Measurements from ENCODE around the gene ACY1.

The ACY1 gene

DNA sequence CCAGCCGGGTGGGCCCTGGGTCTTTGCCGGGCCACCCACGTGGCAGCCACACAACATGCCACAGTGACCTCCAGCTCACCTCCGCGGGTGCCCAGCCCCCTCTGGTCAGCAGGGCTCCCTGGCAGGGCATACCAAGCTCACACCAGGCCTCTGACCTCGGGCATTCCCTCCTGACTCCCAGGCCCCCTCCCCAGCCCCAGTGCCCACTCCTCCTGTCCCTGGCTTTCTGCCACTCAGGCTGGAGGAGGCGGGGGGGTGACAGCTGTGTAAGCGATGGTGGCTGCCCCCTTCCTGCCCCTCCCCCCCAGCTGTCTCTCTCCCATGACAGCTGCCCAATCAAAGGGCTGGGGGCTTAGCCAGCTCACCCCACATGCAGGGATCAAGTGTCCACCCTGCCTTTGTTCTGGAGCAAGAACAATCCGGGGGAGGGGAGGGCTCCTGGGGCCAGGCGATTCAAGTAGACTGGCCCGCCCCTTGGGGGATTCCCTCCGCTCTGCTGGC lies 19.3 kb upstream of the ACY1 start:
- peak; percentile 85 for DNase-seq

DNA sequence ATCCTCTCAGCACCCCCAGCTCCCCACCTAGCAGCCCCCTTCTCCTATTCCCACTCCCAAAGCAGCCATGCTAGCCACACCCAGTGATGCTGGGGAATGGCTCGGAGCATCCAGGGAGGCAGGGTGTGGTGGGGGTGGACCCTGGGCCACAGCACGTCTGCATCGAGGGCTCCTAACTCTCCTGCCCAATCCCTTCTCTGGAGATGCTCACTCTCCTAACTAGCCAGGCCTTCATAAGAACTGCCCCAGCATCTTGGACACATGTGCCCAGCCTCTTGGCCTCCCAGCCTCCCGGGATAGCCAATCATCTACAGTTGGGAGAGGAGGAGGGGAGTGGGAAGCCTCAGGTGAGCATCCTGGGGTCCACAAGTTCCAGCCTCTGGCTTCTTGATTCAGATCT lies 18.8 kb upstream of the ACY1 start:
- DNase-seq: no peak

DNA sequence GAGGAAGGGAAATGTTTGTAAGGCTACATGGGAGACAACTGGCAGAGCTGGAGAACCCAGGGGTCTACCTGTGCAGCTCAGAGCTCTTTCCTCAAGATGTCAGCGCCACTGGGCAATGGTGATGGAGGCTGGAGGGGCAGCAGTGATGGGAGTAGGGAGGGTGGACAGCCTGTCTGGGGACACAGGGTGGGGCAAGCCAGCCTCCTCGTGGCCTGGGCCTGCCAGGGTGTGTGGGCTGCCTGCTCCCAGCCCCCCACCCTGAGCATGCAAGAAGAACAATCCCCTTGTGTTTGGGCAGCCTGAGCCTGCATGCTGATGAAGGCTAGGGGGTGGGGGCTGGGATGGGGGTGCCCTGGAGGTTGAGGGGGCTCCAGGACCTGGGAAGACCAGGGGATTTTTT lies 17.3 kb upstream of the ACY1 start:
- DNase-seq: no peak

DNA sequence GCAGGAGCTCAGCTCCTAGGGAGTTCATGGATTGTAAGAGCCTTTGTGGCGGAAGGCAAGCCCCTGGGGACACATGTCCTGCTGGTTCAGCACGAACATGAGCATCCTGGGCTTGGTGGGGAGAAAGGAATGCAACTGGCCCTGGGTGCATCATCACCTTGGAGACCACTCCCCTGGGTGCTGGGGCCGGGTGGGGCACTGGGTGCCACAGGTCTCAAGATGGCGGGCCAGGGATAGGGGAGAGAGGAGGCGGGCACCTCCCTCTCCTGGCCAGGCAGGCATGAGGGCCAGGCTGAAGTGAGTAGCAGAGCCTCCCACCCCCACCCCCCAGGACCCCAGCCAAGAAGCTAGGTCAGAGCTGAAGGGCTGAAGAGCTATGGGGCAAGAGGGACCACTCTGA lies 16.8 kb upstream of the ACY1 start:
- DNase-seq: no peak

DNA sequence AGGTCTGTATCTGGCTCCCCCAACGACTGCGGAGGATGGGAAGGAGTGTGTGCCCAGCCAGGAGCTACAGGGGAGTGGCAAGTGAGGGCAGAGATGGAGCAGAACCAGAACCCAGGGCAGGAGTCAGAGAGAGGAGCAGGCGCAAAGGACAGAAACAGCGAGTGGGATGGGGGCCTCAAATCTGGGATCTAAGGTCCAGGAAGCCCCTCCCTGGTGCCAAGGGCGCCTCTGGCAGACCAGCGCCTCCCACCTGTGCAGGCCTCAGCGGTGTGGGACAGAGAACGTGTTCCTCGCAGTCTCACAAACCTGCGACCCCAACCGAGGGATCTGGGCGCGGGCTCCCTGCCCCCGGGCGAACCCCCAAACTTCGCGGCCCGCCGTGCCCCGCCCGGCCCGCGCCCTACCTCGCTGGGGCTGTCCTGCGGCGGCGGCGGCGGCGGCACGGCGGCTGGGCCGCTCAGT lies 16.4 kb upstream of the ACY1 start:
- no peak for DNase-seq

DNA sequence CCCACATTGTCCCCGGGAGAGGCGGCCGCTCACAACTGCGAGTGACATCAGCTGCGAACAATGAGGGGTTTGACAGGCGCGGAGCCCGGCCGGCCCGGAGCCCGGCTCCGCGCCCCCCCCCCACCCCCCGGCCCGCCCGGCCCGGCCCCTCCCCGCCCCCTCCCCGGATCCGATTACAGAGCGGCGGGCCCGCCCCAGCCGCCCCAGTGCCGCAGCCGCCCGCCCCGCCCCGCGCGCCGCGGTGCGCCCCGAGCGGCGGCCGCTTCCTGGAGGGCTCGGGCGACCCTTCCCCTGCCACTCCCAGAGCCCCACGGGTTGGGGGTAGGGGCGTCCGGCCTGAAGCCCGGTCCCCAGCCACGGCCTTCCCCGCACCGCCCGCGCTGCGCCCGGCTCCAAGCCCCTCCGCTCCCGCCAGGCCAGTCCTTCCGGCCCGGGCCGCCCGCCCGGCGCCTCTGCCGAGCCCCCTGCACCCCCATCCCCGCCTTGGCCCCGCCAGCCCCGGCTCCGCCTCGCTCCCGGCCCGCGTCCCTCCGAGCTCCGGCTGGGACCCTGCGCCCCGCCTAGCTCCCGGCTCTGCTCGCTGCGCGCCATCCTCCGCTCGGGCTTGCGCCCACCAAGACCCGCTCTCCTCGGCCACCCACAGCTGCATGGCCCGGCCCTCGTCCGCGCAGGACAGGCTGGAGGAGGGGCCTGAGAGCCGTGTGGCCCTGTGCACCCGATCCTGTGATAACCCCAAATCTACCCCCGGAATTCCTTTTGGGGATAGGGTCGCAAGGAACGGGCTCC lies 15.8 kb upstream of the ACY1 start, which contains the start of gene PCBP4:
TSS of gene PCBP4 (minus strand) at position 71 of the 786 bp plus-strand sequence. CDS start 6,214 bp downstream, outside the sequence.
- peak; percentile 84 for DNase-seq

DNA sequence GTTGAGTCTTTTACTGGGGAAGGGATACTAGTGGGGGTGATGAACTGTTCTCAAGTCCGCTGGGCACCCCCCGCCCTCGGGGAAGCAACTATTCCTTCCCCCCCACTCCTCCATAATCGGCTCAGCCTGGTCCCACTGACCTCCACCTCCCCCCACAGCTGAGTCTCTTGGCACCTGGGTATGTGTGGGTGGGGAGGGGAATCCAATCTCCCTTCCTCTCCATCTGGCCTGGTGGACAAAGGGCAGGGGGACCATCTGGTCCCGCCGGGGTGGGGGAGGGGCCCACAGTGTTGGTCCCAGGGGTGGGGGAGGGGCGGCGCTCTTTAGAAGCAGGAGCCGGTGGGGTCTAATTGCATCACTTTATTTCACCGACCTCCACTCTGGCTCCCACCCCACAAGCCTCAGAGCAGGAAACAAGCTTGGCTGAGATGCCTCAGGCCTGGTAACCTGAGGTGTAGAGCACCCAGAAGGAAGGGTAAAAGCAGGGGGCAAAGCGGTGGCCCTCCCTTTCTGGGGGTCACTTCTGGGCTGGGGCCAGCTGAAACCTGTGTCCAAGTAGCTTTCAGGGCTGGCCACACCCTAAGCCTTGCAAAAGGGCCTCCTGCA lies 15.1 kb upstream of the ACY1 start:
- peak; percentile 70 for DNase-seq

DNA sequence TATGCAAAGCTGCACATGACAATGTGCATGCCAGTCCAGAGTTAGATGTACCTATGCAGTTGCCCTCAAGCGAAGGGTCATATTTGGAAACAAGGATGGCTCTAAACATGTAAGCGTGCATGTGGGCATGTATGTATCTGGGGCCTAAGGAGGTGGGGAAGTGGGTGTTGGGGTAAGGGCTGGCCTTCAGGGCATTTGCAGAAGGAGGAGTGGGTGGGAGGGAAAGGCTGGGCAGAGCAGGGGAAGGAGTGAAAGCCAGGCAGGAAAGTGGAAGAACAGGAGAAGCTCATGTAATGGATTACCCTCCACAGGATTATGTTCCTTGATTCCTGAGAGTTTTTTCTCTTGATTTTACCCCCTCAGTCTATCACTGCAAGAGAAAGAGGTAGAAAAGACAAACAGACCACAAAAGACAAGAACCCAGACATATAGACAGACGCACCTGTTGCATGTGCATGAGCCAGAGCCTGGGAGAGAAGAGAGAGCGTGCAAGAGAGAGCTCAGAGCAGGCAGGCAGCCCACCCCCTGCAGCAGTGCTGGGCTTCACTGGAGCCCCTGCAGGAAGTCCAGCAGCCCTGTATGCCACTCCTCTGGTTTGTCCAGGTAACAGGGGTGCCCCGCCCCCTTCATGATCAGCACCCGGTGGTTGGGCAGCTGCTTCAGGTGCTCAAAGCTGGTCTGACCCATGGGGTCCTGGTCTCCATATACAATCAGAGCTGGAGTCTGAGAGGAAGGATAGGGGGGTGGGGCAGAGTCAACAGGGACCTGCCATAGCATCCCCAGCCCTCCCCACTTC lies 14.3 kb upstream of the ACY1 start:
- DNase-seq: no peak

DNA sequence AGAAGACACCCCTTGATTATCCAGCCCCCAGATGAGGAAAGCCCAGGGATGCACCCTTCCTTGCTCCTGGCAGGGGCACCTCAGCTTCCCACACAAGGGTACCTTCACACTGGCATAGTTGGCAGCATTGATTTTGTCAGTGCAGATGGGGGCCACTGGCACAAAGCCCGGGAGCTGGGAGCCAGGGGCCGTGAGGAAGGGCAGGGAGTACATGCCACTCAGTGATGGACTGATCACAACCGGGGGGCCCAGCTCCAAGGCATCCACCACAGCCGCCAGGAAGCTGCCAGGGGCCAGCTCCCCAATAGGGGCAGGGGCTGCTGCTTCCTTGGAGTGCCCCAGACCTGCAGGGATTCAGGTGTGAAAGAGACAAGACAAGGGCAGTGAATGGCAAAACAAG lies 13.5 kb upstream of the ACY1 start:
- no peak for DNase-seq

DNA sequence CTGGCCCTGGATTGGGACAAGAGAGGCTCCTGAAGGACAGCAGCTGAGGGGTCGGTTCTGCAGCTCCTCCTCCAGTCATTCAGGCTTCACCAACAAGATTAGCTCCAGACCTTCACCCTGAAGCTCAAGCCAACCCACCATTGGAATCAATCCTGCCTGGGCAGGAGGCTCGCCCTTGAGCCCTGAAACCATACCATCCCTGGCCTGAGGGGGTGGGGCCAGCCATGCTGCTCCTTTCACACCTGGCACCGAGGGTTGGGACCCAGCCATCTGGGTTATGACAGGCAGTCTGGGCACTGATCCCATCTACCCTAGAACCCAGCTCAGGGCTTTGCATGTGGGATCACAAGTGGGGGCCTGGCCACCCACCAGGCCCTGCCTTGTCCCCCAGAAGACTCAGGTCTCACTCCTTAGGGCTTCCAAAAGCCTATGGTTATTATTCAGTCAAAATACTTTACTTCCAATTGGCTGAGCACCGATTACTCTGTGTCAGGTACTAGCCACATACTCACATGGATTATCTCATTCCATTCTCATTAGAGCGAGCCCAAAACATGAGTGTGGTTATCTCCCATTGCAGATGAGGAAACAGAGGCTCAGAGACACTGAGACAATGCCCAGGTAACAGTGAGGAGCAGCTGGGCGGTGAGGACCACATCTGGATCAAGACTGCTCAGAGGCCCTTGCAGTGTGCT lies 12.6 kb upstream of the ACY1 start:
- DNase-seq: no peak

DNA sequence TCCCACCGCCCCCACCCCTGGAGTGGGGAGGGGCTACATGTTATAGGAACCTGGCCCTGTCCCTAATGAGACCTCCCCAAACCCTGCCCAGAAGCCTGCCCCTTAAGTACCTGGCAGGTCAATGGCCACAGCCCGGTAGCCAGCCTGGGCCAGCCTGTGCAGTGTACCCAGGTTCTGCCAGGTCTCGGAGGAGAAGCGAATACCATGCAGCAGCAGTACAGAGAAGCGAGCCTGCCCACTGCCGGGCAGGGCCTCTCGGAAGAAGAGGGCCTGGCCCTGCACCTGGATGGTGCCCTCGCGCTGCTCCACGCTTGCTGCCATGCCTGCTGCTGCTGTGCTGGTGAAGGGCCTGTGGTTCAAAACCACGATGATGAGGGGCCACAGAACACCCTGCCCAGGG lies 12.0 kb upstream of the ACY1 start:
- no peak for DNase-seq

DNA sequence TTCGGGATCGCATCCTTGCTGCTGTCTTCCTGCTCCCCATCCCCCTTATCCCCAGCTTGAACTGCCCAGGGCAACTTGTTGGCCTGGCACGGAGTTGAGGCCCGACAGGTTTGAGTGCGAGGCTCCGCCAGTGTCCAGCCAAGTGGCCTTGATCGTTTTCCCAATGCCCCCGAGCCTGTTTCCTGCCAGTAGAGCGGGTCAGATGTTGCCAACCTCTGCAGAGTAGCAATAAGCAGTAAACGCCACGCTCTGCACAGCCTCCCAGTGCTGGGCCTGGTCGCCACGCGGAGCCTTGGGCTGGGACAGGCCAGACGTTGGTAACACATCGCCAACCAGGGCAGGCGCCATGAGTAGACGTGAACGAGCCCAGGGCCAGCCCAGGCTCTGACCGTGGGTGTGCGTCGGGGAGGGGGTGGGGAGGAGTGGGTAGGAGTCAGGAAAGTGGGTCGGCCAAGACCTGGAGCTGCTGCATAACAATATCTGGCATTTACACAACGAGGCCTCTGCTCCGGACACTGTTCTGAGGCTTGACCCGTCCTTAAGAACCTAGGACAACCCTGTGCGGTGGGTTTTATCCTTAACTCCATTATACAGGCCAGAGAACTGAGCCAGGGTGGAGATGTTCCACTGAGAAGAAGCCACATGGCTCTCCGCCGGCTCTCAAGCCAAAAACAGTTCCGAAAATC lies 8.9 kb upstream of the ACY1 start:
- peak; percentile 57 for DNase-seq

DNA sequence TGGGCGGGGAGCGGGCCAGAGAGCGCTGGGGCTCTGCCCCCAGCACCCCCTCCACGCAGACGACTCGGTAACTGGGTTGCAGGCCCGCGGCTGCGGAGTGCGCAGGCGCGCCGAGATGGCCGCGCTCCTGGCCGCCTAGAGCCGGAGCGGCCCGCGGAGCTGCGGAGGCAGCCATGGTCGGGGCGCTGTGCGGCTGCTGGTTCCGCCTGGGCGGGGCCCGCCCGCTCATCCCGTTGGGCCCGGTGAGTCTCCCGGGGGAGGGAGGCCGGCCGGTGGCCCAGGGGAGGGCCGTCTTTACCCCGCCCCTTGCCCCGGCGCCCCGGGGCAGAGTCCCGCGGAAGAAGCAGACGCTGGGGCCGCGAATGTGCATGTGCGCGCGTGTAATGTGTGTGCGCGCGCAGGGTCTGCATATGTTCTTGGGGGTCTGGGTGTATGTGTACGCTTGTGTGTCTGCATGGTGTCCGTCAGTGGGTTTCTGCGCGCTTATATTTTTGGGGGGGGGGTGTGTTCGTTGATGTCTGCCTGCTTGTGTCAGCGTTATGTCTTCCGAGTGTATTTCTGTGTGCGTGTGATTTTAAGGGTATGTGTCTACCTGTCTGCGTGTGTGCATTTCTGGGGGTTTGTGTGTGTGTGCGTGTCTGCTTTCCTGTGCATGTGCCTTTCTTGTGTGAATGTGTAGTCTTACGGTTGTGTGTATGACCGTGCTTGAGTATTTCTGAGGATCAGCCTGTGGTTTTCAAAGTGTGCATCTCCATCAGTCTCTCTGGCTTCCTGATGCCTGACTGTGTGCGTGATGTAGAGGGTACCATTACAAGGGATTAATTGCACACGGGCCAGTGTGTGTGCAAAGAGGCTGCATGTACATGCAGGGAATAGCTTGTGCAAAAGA lies 8.1 kb upstream of the ACY1 start, which contains the start of gene ABHD14A:
TSS of gene ABHD14A (plus strand) at position 102 of the 889 bp plus-strand sequence. CDS start at position 174, 72 bp downstream.
- DNase-seq: peak; percentile 86

DNA sequence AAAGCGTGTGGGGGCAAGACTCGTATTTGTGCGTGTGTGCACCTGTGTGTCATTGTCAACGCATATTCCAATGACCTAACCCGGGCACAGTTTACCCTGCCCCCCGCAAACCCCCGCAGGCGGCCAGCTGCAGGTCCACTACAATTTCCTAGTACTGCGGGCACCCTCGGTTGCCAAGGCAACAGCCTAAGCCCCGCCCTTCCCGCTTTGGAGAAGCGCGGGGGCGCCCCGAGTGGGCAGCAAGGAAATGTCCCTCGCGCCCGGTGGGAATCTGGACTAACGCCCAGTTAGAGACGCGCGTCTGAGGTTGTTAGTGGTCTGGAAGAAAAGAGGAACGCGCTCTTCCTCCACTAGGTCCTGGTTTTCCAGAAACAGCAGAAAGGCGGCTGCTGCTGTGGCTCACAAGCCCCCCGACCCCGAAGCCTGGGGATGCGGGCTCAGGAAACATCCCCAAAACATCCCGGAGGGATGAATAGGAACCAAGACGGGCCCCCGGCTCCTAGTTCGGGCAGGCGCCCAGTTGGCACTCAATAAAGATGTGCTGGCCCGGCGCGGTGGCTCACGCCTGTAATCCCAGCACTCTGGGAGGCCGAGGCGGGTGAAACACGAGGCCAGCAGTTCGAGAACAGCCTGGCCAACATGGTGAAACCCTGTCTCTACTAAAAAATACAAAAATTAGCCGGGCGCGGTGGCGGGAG lies 7.3 kb upstream of the ACY1 start:
- peak; percentile 84 for DNase-seq

DNA sequence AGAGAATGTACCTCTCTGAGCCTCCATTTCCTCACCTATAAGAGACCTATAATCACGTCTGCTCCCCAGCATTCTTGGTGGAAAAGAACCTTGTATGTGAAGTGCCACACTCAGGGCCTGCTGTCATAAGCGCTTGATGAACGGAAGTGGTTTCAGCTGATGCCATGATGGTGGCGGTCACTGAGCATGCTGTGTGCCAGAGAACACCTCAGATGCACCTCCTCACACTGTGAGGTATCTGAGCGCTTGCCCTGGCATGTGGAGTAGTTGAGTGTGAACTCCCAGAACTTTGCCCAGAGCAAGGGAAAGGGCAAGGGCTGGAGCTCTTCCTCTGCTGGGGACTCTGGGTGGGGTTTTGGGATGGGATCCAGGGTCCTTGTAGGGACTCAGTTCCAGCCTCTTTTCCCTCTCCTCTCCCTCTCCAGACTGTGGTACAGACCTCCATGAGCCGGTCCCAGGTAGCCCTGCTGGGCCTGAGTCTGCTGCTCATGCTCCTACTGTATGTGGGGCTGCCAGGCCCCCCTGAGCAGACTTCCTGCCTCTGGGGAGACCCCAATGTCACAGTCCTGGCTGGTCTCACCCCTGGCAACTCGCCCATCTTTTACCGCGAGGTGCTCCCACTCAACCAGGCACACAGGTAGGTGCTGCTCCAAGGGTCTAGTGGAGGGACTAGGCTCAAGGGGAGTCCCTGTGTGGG lies 5.7 kb upstream of the ACY1 start:
- no peak for DNase-seq

DNA sequence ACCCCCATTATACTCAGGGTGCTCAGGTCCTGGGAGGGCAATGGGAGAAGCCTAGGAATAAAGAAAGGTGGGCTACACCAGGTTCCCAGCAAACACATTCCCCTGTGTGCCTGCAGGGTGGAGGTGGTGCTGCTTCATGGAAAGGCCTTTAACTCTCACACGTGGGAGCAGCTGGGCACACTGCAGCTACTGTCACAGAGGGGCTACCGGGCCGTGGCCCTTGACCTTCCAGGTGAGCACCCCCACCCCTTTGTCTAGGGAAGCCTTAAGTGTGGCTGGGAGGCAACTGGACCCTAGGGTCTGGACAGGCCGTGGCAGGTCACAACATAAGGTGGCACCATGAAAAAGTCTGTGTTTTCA lies 5.2 kb upstream of the ACY1 start:
- no peak for DNase-seq

DNA sequence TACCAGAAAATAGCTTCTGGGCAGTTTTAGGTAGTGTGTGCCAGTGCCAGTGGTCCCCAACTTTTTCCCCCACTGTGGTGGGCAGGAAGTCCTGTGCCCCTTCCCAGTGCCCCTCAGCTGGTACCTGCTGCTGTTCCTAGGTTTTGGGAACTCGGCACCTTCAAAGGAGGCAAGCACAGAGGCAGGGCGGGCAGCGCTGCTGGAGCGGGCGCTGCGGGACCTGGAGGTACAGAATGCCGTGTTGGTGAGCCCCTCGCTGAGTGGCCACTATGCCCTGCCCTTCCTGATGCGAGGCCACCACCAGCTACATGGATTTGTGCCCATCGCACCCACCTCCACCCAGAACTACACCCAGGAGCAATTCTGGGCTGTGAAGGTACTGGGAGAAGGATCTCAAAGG lies 3.1 kb upstream of the ACY1 start:
- DNase-seq: no peak

DNA sequence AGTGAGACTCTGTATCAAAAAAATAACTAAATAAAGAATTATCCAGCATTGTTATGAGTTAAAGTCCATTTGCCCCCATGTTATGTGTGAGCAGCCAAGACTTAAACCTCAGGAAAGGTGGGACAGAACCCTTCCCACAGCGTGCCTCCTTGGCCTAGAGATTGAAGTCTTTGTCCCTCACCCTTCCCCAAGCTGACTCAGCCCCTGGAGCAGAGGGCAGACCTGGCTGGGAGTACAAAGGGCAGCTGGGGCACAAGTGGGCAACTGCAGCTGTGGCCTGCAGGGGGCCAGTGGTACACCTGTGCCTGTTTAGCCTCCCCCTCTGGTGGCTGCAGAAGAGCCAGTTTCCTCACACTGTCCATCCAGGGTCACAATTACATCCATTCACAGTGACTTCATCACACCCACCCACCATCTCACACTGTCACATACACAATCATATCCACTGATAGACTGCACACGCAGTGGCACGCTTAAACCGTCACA lies 940 bp upstream of the ACY1 start:
- no peak for DNase-seq

DNA sequence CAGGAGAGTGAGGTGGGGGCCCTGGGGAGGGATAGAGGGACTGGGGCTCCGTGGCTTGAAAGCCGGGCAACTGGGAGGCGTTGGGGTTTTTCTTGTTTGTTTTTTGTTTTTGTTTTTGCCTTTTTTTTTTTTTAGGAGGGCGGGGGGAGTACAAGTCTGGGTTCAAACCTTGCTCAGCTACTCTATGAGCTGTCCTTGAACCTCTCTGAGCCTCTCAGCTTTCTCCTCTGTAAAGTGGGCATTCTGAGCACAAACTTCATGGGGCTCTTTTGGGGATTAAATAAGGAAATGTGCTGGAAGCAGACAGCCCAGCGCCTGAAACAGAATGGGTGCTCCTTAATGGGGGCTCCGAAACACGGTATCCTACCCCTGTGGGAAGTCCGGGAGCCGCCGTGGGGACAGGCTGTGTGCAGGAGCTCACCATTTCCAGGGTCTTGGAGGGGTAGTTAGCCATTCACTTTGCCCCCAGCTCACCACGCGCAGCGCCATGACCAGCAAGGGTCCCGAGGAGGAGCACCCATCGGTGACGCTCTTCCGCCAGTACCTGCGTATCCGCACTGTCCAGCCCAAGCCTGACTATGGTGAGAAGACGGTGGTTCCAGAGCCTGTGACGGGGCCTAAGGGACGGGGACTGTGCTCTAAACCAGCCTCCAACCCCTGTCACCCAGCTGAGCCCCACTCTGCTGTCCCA lies 388 bp downstream of the ACY1 start:
- no peak for DNase-seq
